Spleen (tissue), 7 donors: ENCODE data around the gene GOLGA8S.
"Not testable (repeated sequence)": the region's sequence is repeated elsewhere in the genome, so short reads cannot be mapped to it uniquely, and the experiment has no call there.

Source experiments
- POLR2A ChIP-seq, 3 donors: fragments of 450-650 bp; IDR thresholded peaks; one replicate each; pipeline ENCODE4 v1.5.1; 2017; ENCODE audit warnings: antibody characterized with exemption in 3 of 3, mild to moderate bottlenecking in 1 of 3
- POLR2AphosphoS5 ChIP-seq, 3 donors: sonication (generic); formaldehyde crosslinking; IDR thresholded peaks; one replicate each; pipeline ENCODE4 v1.5.1; 2017; ENCODE audit warnings: antibody characterized with exemption in 3 of 3
- TF ChIP-seq, protein P1 (sequence below), 11 experiments: fragments of 200-600 bp in 7 of 11; fragments of 450-650 bp in 4 of 11; sonication (generic) in 4 of 11; IDR thresholded peaks in 8 of 11; conservative IDR thresholded peaks in 3 of 11; 1 replicate in 7 of 11; 2 replicates in 4 of 11; pipeline versions ENCODE4 v1.4.0 to v1.8.0; 2016 to 2021; ENCODE audit warnings: antibody characterized with exemption in 11 of 11, inconsistent platforms in 4 of 11, mild to moderate bottlenecking in 1 of 11
- donor health status: DM: no; HTN: no; CAD: no; lungs with moderate emphysema.
- donor health status: DM: no; HTN: no; CAD: no.
- donor health status: DM: no; HTN: no; CAD: no.

GRCh38 chr15:23374226-23374625, 19.7 kb downstream of the GOLGA8S start:
- TF ChIP-seq, protein P1, sequence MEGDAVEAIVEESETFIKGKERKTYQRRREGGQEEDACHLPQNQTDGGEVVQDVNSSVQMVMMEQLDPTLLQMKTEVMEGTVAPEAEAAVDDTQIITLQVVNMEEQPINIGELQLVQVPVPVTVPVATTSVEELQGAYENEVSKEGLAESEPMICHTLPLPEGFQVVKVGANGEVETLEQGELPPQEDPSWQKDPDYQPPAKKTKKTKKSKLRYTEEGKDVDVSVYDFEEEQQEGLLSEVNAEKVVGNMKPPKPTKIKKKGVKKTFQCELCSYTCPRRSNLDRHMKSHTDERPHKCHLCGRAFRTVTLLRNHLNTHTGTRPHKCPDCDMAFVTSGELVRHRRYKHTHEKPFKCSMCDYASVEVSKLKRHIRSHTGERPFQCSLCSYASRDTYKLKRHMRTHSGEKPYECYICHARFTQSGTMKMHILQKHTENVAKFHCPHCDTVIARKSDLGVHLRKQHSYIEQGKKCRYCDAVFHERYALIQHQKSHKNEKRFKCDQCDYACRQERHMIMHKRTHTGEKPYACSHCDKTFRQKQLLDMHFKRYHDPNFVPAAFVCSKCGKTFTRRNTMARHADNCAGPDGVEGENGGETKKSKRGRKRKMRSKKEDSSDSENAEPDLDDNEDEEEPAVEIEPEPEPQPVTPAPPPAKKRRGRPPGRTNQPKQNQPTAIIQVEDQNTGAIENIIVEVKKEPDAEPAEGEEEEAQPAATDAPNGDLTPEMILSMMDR (IDR thresholded peaks at IDR 0.05 in 8 of 11, conservative IDR thresholded peaks at IDR 0.05 in 3 of 11): not testable (repeated sequence)
- not testable (repeated sequence) for TF ChIP-seq POLR2AphosphoS5, POLR2A (IDR thresholded peaks at IDR 0.05)
